HCT116 (cell line): ENCODE results near the gene PRLHR. TPM values are rescaled to one million over a fixed set of nuclear protein-coding genes. Genes with fewer than 3 reads are reported as not detected.

Experiments used
- ATAC-seq: fragments of 200-7000 bp; cut with Tn5 transposase; 2 replicates; pipeline ENCODE4 v1.9.1; 2020; ENCODE audit warnings: mild to moderate bottlenecking, moderate library complexity
- BruUV-seq: library from RNA; stranded (reverse); fragments of 400-500 nt; replicated peaks from 2 replicates; lab custom pipeline; 2021; lab: Mats Ljungman, UMichigan
- CTCF ChIA-PET: fragments of 300-600 bp; sonication (Branson Sonifier 250); formaldehyde crosslinking; loops from one replicate; lab custom pipeline; 2021; ENCODE audit warnings: antibody characterized with exemption; lab: Charles Lee
- POLR2A ChIA-PET: fragments of 300-600, 350-600 bp; sonication (Branson Sonifier 250); formaldehyde crosslinking; loops from one replicate; lab custom pipeline; 2021; ENCODE audit warnings: antibody characterized with exemption; lab: Charles Lee
- RAD21 ChIA-PET, 2 experiments: fragments of 300-600 bp; sonication (Branson Sonifier 250); formaldehyde crosslinking; loops; one replicate each; lab custom pipeline; 2023; ENCODE audit warnings: low total read pairs in 2 of 2; ENCODE audit not compliant: uncharacterized antibody in 2 of 2, unreplicated experiment in 2 of 2, low non-redundant PET in 1 of 2; lab: Charles Lee
- DNase-seq: peaks from one replicate; pipeline ENCODE4 v3.0.0-alpha.2; 2010; ENCODE audit warnings: low read depth, low spot score
- H2AFZ ChIP-seq: fragments of 200-600 bp; shearing (Covaris generic), sonication (generic); 2 replicates; pipeline ENCODE4 v1.6.1; 2017; ENCODE audit warnings: low read depth, mixed run types, mixed read lengths, antibody characterized with exemption, low read length; ENCODE audit not compliant: poor library complexity, severe bottlenecking
- H3K27ac ChIP-seq: 2 replicates; pipeline ENCODE4 v1.5.1; 2012; ENCODE audit warnings: low read depth, low read length
- H3K27me3 ChIP-seq: fragments of 200-600 bp; sonication (generic); 2 replicates; pipeline ENCODE4 v1.6.1; 2016; ENCODE audit warnings: mixed run types, low read length, mixed read lengths; ENCODE audit not compliant: insufficient read depth
- H3K36me3 ChIP-seq, 2 experiments: fragments of 200-500 bp in 1 of 2; fragments of 200-600 bp in 1 of 2; sonication (Bioruptor generic) in 1 of 2; sonication (generic) in 1 of 2; 2 replicates each; pipeline versions ENCODE4 v1.5.1 to v1.6.1; 2014 to 2016; ENCODE audit warnings: low read length in 2 of 2, inconsistent platforms in 1 of 2, mixed read lengths in 1 of 2, mixed run types in 1 of 2; ENCODE audit not compliant: insufficient read depth in 2 of 2, control insufficient read depth in 1 of 2
- H3K4me1 ChIP-seq, 2 experiments: fragments of 200-600 bp in 1 of 2; sonication (generic) in 1 of 2; 2 replicates each; pipeline versions ENCODE4 v1.5.1 to v1.6.1; 2012 to 2017; ENCODE audit warnings: low read length in 2 of 2, inconsistent platforms in 1 of 2, mild to moderate bottlenecking in 1 of 2, mixed read lengths in 1 of 2, mixed run types in 1 of 2, moderate library complexity in 1 of 2; ENCODE audit not compliant: insufficient read depth in 2 of 2, control insufficient read depth in 1 of 2
- H3K4me2 ChIP-seq: fragments of 200-600 bp; sonication (generic); 2 replicates; pipeline ENCODE4 v1.6.1; 2017; ENCODE audit warnings: mixed run types, low read length, mixed read lengths
- H3K4me3 ChIP-seq, 2 experiments: fragments of 200-600 bp in 1 of 2; sonication (generic) in 1 of 2; replicated peaks in 1 of 2; 2 replicates each; pipeline ENCODE4 v1.5.1; 2011 to 2016; ENCODE audit warnings: low read length in 2 of 2, control low read depth in 1 of 2, low read depth in 1 of 2, mild to moderate bottlenecking in 1 of 2, mixed read lengths in 1 of 2, mixed run types in 1 of 2
- H3K79me2 ChIP-seq: fragments of 200-600 bp; sonication (generic); 2 replicates; pipeline ENCODE4 v1.6.1; 2017; ENCODE audit warnings: mild to moderate bottlenecking, mixed run types, low read length, moderate library complexity, mixed read lengths; ENCODE audit not compliant: insufficient read depth
- H3K9ac ChIP-seq: fragments of 200-600 bp; sonication (generic); 2 replicates; pipeline ENCODE4 v1.6.1; 2016; ENCODE audit warnings: low read length, mixed read lengths
- H3K9me2 ChIP-seq: fragments of 200-600 bp; sonication (generic), shearing (Covaris generic); 2 replicates; pipeline ENCODE4 v1.6.1; 2017; ENCODE audit warnings: mixed run types, mild to moderate bottlenecking, moderate library complexity; ENCODE audit not compliant: insufficient read depth
- H3K9me3 ChIP-seq, 2 experiments: fragments of 200-500 bp in 1 of 2; fragments of 200-600 bp in 1 of 2; sonication (Bioruptor generic) in 1 of 2; sonication (generic) in 1 of 2; 2 replicates each; pipeline ENCODE4 v1.6.1; 2014 to 2017; ENCODE audit warnings: low read length in 2 of 2, mixed read lengths in 2 of 2, inconsistent platforms in 1 of 2, low read depth in 1 of 2, mild to moderate bottlenecking in 1 of 2, mixed run types in 1 of 2, moderate library complexity in 1 of 2; ENCODE audit not compliant: control insufficient read depth in 1 of 2, insufficient read depth in 1 of 2
- H4K20me1 ChIP-seq: fragments of 200-600 bp; sonication (generic), shearing (Covaris generic); 2 replicates; pipeline ENCODE4 v1.6.1; 2017; ENCODE audit warnings: mixed run types, mild to moderate bottlenecking, moderate library complexity; ENCODE audit not compliant: insufficient read depth
- ATF3 ChIP-seq: IDR thresholded peaks from 2 replicates; pipeline ENCODE4 v1.6.1; 2012
- EGR1 ChIP-seq: IDR thresholded peaks from 2 replicates; pipeline ENCODE4 v1.6.1; 2012; ENCODE audit warnings: low read depth
- ELF1 ChIP-seq: IDR thresholded peaks from 2 replicates; pipeline ENCODE4 v1.6.1; 2012; ENCODE audit warnings: low read depth, borderline replicate concordance
- EZH2 ChIP-seq: fragments of 200-600 bp; sonication (generic); IDR thresholded peaks from 2 replicates; pipeline ENCODE4 v1.6.1; 2017; ENCODE audit warnings: antibody characterized with exemption, mixed run types
- EZH2phosphoT487 ChIP-seq: fragments of 200-600 bp; IDR thresholded peaks from 2 replicates; pipeline ENCODE4 v1.6.1; 2018; ENCODE audit warnings: antibody characterized with exemption, borderline replicate concordance
- POLR2AphosphoS5 ChIP-seq: IDR thresholded peaks from 2 replicates; pipeline ENCODE4 v1.6.1; 2011; ENCODE audit warnings: mild to moderate bottlenecking, low read depth, low read length, moderate library complexity
- RAD21 ChIP-seq: IDR thresholded peaks from 2 replicates; pipeline ENCODE4 v1.6.1; 2012; ENCODE audit warnings: low read depth, mild to moderate bottlenecking
- SP1 ChIP-seq: IDR thresholded peaks from 2 replicates; pipeline ENCODE4 v1.6.1; 2012; ENCODE audit warnings: low read depth
- TCF7L2 ChIP-seq: IDR thresholded peaks from 2 replicates; pipeline ENCODE4 v1.7.0; 2011; ENCODE audit warnings: borderline replicate concordance, inconsistent platforms; ENCODE audit not compliant: insufficient read depth, insufficient read length; ENCODE audit errors: extremely low read depth
- ZNF274 ChIP-seq: fragments of 200-500 bp; sonication (Bioruptor generic); IDR thresholded peaks from 2 replicates; pipeline ENCODE4 v1.6.1; 2014; ENCODE audit warnings: mild to moderate bottlenecking, low read depth, low read length, inconsistent platforms
- intact Hi-C: fragments of 100-400 bp; cut with micrococcal nuclease; formaldehyde crosslinking; loops from 2 replicates; pipeline ENCODE4 v1.10.0; 2022
- total RNA-seq: library from RNA; stranded (reverse); gene quantifications from one replicate; pipeline ENCODE4 v1.2.1, GENCODE V29; 2021; ENCODE audit not compliant: unreplicated experiment
- TF ChIP-seq, protein P1 (sequence below): IDR thresholded peaks from 2 replicates; pipeline ENCODE4 v1.6.1; 2012; ENCODE audit warnings: low read depth

PRLHR gene
- total RNA-seq, 1 experiment from 2014 or later: not detected

- TF ChIP-seq ATF3: no peak
- TF ChIP-seq, protein P1, sequence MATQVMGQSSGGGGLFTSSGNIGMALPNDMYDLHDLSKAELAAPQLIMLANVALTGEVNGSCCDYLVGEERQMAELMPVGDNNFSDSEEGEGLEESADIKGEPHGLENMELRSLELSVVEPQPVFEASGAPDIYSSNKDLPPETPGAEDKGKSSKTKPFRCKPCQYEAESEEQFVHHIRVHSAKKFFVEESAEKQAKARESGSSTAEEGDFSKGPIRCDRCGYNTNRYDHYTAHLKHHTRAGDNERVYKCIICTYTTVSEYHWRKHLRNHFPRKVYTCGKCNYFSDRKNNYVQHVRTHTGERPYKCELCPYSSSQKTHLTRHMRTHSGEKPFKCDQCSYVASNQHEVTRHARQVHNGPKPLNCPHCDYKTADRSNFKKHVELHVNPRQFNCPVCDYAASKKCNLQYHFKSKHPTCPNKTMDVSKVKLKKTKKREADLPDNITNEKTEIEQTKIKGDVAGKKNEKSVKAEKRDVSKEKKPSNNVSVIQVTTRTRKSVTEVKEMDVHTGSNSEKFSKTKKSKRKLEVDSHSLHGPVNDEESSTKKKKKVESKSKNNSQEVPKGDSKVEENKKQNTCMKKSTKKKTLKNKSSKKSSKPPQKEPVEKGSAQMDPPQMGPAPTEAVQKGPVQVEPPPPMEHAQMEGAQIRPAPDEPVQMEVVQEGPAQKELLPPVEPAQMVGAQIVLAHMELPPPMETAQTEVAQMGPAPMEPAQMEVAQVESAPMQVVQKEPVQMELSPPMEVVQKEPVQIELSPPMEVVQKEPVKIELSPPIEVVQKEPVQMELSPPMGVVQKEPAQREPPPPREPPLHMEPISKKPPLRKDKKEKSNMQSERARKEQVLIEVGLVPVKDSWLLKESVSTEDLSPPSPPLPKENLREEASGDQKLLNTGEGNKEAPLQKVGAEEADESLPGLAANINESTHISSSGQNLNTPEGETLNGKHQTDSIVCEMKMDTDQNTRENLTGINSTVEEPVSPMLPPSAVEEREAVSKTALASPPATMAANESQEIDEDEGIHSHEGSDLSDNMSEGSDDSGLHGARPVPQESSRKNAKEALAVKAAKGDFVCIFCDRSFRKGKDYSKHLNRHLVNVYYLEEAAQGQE: no peak
Observed at GRCh38 chr10:118581340-118581739, 14.1 kb downstream of the PRLHR start (continued).

GRCh38 chr10:118580702-118581101 is 14.7 kb downstream of the PRLHR start:
- H4K20me1 ChIP-seq: no peaks in the 10 kb centered on the region
- no TSS peak for BruUV-seq
- H3K27me3 ChIP-seq: peaks cover 26% of the 10 kb centered on the region; the same call in 1 of the 2 replicates
- H3K79me2 ChIP-seq: no peaks in the 10 kb centered on the region
- ChIA-PET POLR2A (no interaction called here), CTCF (no interaction called here), RAD21 (no interaction called here)
- H3K36me3 ChIP-seq: no peaks in the 10 kb centered on the region
- DNase-seq: no peak
- no peak overlapping the region for H3K4me3 ChIP-seq
- no peak for ATAC-seq
- H3K9ac ChIP-seq: no peak overlapping the region
- H3K4me1 ChIP-seq: peaks cover 0 to 12% of the 10 kb centered on the region in 2 experiments; a peak in 2 of 4 replicates
- H3K9me3 ChIP-seq: no peaks in the 10 kb centered on the region; a peak in 1 of 4 replicates
- intact Hi-C loops: no loop called here
- no peak overlapping the region for H2AFZ ChIP-seq
- TF ChIP-seq RAD21: no peak
- TF ChIP-seq EZH2: no peak
- TF ChIP-seq ELF1: no peak
- no peak for TF ChIP-seq EZH2phosphoT487
- TF ChIP-seq TCF7L2: no peak
- no peak for TF ChIP-seq EGR1
- TF ChIP-seq ATF3: no peak
- no peak for TF ChIP-seq SP1
- TF ChIP-seq ZNF274: no peak
- no peak for TF ChIP-seq POLR2AphosphoS5
- no peak overlapping the region for H3K27ac ChIP-seq
- H3K4me2 ChIP-seq: no peak overlapping the region
- H3K9me2 ChIP-seq: no peaks in the 10 kb centered on the region
